WERI-Rb-1 (cell line): ENCODE measurements around the gene CLEC18A.
A peak's percentile ranks its signal among the peaks of the same experiment; 100 is the strongest.

Experiments
- DNase-seq: peaks from one replicate; pipeline ENCODE4 v3.0.0-alpha.2; 2020
- H3K27ac ChIP-seq: fragments of 250-450 bp; sonication (Bioruptor Pico); 2 replicates; pipeline ENCODE4 v1.5.1; 2020; ENCODE audit warnings: mild to moderate bottlenecking, moderate library complexity
- H3K27me3 ChIP-seq: fragments of 250-450 bp; sonication (Bioruptor Pico); 2 replicates; pipeline ENCODE4 v1.5.1; 2021; ENCODE audit warnings: mild to moderate bottlenecking, low read depth, moderate library complexity; ENCODE audit not compliant: insufficient read depth, severe bottlenecking
- H3K36me3 ChIP-seq: fragments of 250-450 bp; sonication (Bioruptor Pico); 2 replicates; pipeline ENCODE4 v1.5.1; 2020; ENCODE audit warnings: mild to moderate bottlenecking, moderate library complexity
- H3K4me3 ChIP-seq: 2 replicates; pipeline ENCODE4 v1.5.1; 2011; ENCODE audit warnings: low read depth, mild to moderate bottlenecking, control low read depth, low read length
- H3K9me3 ChIP-seq: fragments of 250-450 bp; sonication (Bioruptor Pico); 2 replicates; pipeline ENCODE4 v1.5.1; 2021; ENCODE audit warnings: mild to moderate bottlenecking, moderate library complexity; ENCODE audit not compliant: severe bottlenecking
- CTCF ChIP-seq: IDR thresholded peaks from 2 replicates; pipeline ENCODE4 v1.5.1; 2011; ENCODE audit warnings: low read depth, mild to moderate bottlenecking, control low read depth, inconsistent platforms, low read length

The CLEC18A gene

DNA sequence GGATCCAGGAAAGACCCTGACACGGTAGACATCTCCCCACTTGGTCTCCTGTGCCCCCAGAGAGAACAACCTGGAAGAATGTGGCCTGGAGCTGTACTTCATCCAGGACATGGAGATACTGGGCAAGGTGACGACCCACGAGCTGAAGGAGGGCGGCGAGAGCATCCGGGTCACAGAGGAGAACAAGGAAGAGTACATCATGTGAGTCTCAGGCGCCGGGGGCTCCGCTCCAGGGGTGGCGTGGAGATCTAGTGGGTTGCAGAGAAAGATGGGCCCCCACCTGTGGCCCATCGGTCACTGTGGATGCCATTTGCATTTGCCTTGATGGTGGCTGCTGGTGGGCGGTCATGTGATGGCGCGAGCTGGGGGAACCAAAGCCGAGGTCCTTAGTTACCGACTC, 14.9 kb upstream of the CLEC18A start:
- Histone ChIP-seq H3K27ac (no peak overlapping the region), H3K4me3 (no peak overlapping the region), H3K9me3 (no peaks in the 10 kb centered on the region), H3K27me3 (no peaks in the 10 kb centered on the region), H3K36me3 (peaks cover 4% of the 10 kb centered on the region; the same call in 1 of the 2 replicates)
- no peak for DNase-seq
- TF ChIP-seq CTCF, result no peak

GRCh38 chr16:69936751-69937211, 14.4 kb upstream of the CLEC18A start:
- Histone ChIP-seq H3K27ac (no peak overlapping the region), H3K36me3 (peaks cover 4% of the 10 kb centered on the region; the same call in 1 of the 2 replicates), H3K4me3 (no peak overlapping the region), H3K9me3 (no peaks in the 10 kb centered on the region), H3K27me3 (no peaks in the 10 kb centered on the region)
- no peak for DNase-seq
- TF ChIP-seq CTCF, result no peak

DNA sequence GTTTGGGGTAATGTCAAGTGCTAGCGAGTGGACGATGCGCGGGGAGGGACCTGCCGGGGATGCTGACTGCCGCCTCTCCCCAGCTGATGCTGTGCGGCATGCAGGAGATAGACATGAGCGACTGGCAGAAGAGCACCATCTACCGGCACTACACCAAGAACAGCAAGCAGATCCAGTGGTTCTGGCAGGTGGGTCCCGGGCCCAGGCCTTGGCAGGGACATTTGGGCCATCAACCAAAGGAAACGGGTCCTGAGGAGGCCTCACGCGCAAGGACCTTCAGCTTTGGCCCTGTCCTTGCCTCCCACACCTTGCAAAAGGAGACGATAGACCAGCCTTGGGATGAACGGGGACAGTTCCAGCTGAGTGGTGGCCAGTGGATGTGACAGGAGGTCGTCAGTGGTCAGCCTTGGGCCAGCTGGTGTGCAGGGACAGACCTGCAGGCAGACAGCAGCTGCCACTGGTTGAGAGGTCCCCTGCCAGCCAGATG, 13.6 kb upstream of the CLEC18A start:
- 0 out of 2 replicates have a peak, but pooled peaks have one; percentile 4 for TF ChIP-seq CTCF
- H3K4me3 ChIP-seq, result no peak overlapping the region
- no peaks in the 10 kb centered on the region for H3K27me3 ChIP-seq
- H3K9me3 ChIP-seq, result no peaks in the 10 kb centered on the region
- H3K36me3 ChIP-seq, result 0 out of 2 replicates have a peak, but pooled peaks cover 4% of the 10 kb centered on the region
- no peak overlapping the region for H3K27ac ChIP-seq
- no peak for DNase-seq

DNA sequence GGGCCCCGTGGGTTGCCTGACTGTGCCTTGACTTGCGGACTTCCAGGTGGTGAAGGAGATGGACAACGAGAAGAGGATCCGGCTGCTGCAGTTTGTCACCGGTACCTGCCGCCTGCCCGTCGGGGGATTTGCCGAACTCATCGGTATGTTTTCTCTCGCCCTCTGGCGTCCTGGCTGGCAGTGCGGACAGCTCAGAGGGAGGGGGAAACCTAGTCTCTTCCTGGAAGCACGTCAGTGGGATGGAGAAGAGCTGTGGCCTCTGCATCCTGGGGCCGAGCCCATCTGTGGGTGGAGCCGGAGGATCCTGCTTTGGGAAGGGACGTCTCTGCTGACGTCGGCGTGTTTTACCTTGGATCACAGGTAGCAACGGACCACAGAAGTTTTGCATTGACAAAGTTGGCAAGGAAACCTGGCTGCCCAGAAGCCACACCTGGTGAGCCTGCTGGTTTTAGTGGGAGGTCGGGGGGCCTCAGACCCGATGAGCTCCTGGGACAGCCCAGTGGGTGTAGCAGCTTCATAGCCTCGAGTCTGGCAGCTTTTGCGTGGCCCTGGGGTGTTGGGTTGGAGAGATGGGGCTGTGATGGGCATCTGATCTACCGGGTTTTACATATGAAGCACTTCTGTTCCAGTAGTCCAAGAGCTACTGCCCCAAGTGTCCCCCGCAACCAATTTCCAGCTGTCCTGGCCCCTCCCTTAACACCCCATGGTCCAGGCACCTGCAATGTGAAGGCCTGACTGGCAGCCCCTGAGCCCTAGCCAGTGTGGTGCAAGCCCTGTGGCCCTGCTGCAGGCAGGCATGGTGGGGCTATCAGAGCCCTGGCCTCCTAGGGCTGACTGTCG, 11.9 kb upstream of the CLEC18A start:
- no peak overlapping the region for H3K27ac ChIP-seq
- no peaks in the 10 kb centered on the region for H3K9me3 ChIP-seq
- no peak for DNase-seq
- H3K36me3 ChIP-seq, result 0 out of 2 replicates have a peak, but pooled peaks cover 4% of the 10 kb centered on the region
- no peak overlapping the region for H3K4me3 ChIP-seq
- TF ChIP-seq CTCF, result no peak
- no peaks in the 10 kb centered on the region for H3K27me3 ChIP-seq

GRCh38 chr16:69939821-69940585, 11.1 kb upstream of the CLEC18A start:
- no peak overlapping the region for H3K27ac ChIP-seq
- no peak for DNase-seq
- TF ChIP-seq CTCF, result no peak

More at GRCh38 chr16:69939821-69940585, 11.1 kb upstream of the CLEC18A start:
- H3K27me3 ChIP-seq, result no peaks in the 10 kb centered on the region
- no peak overlapping the region for H3K4me3 ChIP-seq
- H3K9me3 ChIP-seq, result no peaks in the 10 kb centered on the region
- 0 out of 2 replicates have a peak, but pooled peaks cover 4% of the 10 kb centered on the region for H3K36me3 ChIP-seq
